Measurements from ENCODE around the gene RTEL1.

RTEL1 gene

DNA sequence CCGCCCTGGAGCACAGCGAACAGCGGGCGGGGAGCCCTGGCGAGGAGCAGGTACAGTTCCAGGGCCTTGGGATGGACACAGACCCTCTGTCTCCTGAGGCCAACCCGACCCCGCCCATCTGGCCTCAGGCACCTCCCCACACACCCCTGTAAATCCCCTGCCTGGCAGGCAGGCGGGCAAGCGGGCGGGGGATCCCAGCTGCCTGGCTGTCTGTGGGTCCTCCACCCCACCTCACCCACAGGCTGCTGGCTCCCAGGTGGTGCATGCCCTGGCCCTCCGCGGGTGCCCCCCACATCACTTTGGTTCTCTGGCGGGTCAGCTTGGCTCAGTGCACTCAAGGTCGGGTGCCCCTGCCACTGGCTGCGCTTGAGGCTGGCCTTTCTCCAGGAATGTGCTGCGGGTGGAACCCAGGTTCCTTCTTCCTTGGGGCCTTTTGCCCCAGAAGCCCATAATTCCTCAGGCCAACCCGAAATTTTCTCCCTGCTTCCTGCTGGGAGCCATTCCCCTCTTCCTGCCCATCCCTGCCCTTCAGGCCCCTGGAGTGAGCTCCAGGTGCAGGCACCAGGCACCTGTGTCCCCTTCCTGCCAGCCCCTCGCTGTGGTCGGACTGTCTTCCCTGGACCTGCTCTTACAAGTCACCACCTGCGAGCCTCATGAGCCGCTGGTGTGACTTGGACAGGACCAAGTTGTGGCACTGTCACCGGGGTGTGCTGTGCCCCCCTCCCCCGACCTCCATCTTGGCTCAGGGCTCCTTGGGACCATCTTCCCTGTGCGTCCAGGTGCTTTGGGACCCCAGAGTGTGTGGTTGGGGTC lies 33.0 kb downstream of the RTEL1 start:
- no peak for DNase-seq

DNA sequence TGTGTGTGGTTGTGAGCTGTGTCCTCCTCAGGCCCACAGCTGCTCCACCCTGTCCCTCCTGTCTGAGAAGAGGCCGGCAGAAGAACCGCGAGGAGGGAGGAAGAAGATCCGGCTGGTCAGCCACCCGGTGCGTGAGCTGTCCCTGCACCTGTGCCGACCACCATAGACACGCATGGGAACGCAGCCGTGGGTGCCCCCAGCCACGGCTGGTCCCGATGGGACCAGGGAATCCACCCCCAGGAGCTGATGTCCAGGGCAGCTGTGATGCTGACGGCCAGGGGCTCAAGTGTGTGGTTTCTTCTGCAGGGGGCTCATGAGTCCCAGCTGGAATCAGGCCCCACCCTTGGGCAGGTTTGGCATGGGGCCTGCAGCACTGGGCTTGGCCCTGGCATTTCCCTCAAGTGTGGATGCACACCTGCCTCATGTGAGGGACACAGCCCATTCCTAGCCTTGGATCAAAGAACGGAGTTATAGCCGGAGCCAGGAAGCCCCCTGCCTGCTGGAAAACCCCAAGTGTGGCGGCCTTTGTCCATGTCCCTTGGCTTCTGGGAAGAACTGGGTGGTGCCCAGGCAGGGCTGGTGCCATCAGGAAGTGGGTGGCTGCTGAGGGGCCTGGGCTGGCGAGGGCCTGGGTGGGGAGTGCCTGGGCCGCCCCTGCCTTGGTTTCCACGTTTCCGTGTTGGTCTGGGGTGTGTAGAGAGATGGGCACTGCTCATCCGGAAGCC lies 33.8 kb downstream of the RTEL1 start:
- DNase-seq = no peak

- no peak for DNase-seq
Observed at GRCh38 chr20:63692436-63693082, 34.4 kb downstream of the RTEL1 start.

- no peak for DNase-seq
Observed at GRCh38 chr20:63693083-63693732, 35.1 kb downstream of the RTEL1 start.

- no peak for DNase-seq
Observed at GRCh38 chr20:63693733-63694583, 35.8 kb downstream of the RTEL1 start.

DNA sequence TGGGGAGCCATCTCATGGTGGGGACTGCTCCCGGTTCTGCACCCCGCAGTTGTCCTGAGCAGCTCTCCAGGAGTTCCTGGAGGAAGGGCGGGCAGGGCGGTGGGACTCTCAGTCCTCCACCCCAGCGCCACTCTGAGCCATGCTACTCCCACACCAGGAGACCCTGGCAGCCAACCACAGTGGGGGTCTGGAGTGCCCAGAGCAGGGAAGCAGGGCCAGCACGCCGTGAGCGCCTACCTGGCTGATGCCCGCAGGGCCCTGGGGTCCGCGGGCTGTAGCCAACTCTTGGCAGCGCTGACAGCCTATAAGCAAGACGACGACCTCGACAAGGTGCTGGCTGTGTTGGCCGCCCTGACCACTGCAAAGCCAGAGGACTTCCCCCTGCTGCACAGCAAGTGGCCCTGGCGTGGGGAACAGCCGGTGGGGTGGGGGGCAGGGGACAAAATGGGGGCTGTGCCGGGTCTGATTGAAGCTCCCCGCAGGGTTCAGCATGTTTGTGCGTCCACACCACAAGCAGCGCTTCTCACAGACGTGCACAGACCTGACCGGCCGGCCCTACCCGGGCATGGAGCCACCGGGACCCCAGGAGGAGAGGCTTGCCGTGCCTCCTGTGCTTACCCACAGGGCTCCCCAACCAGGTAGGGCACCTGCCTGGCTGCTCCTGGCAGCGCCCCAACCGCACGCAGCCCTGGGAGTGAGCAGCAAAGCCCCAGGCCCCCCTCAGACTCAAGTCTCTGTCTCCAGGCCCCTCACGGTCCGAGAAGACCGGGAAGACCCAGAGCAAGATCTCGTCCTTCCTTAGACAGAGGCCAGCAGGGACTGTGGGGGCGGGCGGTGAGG lies 36.7 kb downstream of the RTEL1 start:
- no peak for DNase-seq

DNA sequence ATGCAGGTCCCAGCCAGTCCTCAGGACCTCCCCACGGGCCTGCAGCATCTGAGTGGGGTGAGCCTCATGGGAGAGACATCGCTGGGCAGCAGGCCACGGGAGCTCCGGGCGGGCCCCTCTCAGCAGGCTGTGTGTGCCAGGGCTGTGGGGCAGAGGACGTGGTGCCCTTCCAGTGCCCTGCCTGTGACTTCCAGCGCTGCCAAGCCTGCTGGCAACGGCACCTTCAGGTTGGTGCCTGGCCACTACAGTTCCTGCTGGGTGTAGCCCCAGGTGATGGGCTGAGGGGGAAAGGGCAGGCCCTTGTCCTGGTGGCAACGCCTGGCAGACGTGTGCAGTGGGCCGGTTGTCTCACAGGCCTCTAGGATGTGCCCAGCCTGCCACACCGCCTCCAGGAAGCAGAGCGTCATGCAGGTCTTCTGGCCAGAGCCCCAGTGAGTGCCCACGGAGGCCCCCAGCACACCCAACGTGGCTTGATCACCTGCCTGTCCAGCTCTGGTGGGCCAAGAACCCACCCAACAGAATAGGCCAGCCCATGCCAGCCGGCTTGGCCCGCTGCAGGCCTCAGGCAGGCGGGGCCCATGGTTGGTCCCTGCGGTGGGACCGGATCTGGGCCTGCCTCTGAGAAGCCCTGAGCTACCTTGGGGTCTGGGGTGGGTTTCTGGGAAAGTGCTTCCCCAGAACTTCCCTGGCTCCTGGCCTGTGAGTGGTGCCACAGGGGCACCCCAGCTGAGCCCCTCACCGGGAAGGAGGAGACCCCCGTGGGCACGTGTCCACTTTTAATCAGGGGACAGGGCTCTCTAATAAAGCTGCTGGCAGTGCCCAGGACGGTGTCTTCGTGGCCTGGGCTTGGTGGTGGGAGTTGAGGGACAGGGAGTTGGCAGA lies 37.6 kb downstream of the RTEL1 start:
- DNase-seq = no peak

DNA sequence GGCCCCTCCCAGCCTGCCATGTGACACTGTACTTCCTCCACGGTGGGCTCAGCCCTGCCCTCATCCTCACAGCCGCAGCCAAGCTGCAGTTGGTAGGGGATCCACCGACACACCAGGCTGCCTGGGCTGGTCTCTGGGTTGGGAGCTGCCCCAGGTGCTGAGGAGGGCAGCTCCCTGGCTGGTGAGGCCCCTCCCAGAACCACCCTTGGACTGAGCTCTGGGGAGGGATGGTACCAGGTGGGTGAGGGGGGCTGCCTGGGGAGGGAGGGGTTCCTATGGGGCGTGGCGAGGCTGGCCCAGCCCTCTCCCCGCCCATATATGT lies 38.2 kb downstream of the RTEL1 start:
- DNase-seq = no peak

DNA sequence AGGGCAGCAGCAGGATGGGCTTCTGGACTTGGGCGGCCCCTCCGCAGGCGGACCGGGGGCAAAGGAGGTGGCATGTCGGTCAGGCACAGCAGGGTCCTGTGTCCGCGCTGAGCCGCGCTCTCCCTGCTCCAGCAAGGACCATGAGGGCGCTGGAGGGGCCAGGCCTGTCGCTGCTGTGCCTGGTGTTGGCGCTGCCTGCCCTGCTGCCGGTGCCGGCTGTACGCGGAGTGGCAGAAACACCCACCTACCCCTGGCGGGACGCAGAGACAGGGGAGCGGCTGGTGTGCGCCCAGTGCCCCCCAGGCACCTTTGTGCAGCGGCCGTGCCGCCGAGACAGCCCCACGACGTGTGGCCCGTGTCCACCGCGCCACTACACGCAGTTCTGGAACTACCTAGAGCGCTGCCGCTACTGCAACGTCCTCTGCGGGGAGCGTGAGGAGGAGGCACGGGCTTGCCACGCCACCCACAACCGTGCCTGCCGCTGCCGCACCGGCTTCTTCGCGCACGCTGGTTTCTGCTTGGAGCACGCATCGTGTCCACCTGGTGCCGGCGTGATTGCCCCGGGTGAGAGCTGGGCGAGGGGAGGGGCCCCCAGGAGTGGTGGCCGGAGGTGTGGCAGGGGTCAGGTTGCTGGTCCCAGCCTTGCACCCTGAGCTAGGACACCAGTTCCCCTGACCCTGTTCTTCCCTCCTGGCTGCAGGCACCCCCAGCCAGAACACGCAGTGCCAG lies 38.7 kb downstream of the RTEL1 start, which contains the start of gene TNFRSF6B:
Gene TNFRSF6B (plus strand): TSS at position 25 of the 729 bp plus-strand sequence. CDS start 116 bp downstream, at position 141.
- no peak for DNase-seq

DNA sequence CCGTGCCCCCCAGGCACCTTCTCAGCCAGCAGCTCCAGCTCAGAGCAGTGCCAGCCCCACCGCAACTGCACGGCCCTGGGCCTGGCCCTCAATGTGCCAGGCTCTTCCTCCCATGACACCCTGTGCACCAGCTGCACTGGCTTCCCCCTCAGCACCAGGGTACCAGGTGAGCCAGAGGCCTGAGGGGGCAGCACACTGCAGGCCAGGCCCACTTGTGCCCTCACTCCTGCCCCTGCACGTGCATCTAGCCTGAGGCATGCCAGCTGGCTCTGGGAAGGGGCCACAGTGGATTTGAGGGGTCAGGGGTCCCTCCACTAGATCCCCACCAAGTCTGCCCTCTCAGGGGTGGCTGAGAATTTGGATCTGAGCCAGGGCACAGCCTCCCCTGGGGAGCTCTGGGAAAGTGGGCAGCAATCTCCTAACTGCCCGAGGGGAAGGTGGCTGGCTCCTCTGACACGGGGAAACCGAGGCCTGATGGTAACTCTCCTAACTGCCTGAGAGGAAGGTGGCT lies 39.3 kb downstream of the RTEL1 start:
- DNase-seq = no peak

DNA sequence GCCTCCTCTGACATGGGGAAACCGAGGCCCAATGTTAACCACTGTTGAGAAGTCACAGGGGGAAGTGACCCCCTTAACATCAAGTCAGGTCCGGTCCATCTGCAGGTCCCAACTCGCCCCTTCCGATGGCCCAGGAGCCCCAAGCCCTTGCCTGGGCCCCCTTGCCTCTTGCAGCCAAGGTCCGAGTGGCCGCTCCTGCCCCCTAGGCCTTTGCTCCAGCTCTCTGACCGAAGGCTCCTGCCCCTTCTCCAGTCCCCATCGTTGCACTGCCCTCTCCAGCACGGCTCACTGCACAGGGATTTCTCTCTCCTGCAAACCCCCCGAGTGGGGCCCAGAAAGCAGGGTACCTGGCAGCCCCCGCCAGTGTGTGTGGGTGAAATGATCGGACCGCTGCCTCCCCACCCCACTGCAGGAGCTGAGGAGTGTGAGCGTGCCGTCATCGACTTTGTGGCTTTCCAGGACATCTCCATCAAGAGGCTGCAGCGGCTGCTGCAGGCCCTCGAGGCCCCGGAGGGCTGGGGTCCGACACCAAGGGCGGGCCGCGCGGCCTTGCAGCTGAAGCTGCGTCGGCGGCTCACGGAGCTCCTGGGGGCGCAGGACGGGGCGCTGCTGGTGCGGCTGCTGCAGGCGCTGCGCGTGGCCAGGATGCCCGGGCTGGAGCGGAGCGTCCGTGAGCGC lies 39.9 kb downstream of the RTEL1 start:
- no peak for DNase-seq

GRCh38 chr20:63698739-63699465 lies 40.8 kb downstream of the RTEL1 start:
- DNase-seq = no peak

- DNase-seq = no peak
Observed at GRCh38 chr20:63699466-63700198, 41.5 kb downstream of the RTEL1 start.

DNA sequence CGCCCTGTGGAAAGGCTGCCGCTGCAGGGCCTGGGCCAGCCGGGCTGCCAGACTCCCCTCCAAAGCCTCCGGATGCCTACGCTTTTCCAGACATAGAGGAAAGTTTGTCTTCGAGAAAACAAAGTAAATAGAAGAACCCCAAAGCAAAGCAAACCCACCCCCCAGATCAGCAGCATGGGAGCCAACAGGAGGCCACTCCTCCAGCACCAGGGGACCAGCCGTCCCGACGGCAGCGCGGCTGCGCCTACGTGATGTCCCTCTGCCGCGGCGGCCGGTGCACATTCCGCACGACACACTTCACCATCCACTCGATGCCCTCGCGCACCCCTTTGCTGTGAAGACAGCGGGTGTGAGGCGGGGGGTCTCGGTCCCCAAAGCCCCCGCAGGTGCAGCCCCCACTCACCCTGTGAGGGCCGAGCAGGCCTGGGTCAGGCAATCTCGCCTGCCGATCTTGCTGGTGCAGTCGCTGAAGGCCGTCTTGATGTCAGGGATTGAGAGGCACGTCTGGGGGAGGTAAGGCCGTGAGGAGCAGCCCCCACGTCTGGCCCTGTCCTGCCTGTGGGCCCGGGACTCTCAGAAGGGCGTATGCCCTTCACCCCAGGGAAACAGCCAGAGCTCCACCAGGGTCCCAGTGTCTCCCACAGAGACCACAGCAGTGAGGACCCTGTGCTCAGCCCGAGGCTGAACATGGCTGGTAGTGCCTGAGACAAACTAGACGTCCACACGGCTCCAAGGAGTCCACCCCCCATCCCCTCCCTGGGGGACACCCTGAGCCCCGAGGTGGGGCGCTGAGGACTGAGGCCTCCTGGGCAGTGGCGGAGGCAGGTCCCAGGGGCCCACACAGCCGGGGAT lies 42.3 kb downstream of the RTEL1 start:
- no peak for DNase-seq

GRCh38 chr20:63701051-63701328 lies 42.9 kb downstream of the RTEL1 start:
- no peak for DNase-seq

- DNase-seq = no peak
Observed at GRCh38 chr20:63701329-63702035, 43.4 kb downstream of the RTEL1 start.
